ENCODE measurements around the gene KDM7A. TPM values are rescaled to one million over a fixed set of nuclear protein-coding genes. Genes with fewer than 3 reads are reported as not detected.

The KDM7A gene
- total and polyA plus RNA-seq, 9 of the 15 experiments (the other 6 are each of a cell fraction or from before 2014, with no cell fraction given) = 0.90 to 8.4 (median 7.0) TPM

GRCh38 chr7:140059273-140060242, 117.2 kb downstream of the KDM7A start (continued):
- peak; percentile 16; the same call in 1 of the 2 replicates for TF ChIP-seq CEBPB (tag; IDR thresholded peaks at IDR 0.05)
- no peak for TF ChIP-seq HDAC2 (IDR thresholded peaks at IDR 0.05)
- 0 out of 2 replicates have a peak, but pooled peaks have one; percentile 27 for TF ChIP-seq XRCC5 (IDR thresholded peaks at IDR 0.05; ENCODE audit: low read depth, low read length)
- peak; percentile 98 for TF ChIP-seq ZNF316 (IDR thresholded peaks at IDR 0.05)
- no peak for TF ChIP-seq SOX6 (IDR thresholded peaks at IDR 0.05)
- TF ChIP-seq FOSL1 (tag; conservative IDR thresholded peaks at IDR 0.05) = peak; percentile 82
- no peak for TF ChIP-seq NFYB (IDR thresholded peaks at IDR 0.05; ENCODE audit: extremely low read depth, insufficient read length)
- TF ChIP-seq SMARCE1 (IDR thresholded peaks at IDR 0.05) = peak; percentile 61; the same call in 1 of the 2 replicates
- TF ChIP-seq HNRNPUL1 (IDR thresholded peaks at IDR 0.05; ENCODE audit: low read length) = no peak
- TF ChIP-seq SIN3B (IDR thresholded peaks at IDR 0.05; ENCODE audit: low read depth) = no peak
- TF ChIP-seq ZNF324 (CRISPR knock-in tag; IDR thresholded peaks at IDR 0.05) = 0 out of 2 replicates have a peak, but pooled peaks have one; percentile 34
- TF ChIP-seq SFPQ (IDR thresholded peaks at IDR 0.05; ENCODE audit: low read depth, low read length) = no peak
- TF ChIP-seq MED1 (CRISPR knock-in tag; IDR thresholded peaks at IDR 0.05; ENCODE audit: borderline replicate concordance) = no peak
- no peak for TF ChIP-seq THRB (CRISPR knock-in tag; conservative IDR thresholded peaks at IDR 0.05)
- no peak for TF ChIP-seq ETS2 (tag; IDR thresholded peaks at IDR 0.05; ENCODE audit: borderline replicate concordance, poor library complexity, severe bottlenecking)
- 0 out of 2 replicates have a peak, but pooled peaks have one; percentile 36 for TF ChIP-seq HINFP (tag; conservative IDR thresholded peaks at IDR 0.05; ENCODE audit: low read depth)
- TF ChIP-seq MAFF (IDR thresholded peaks at IDR 0.05; ENCODE audit: low read length) = peak; percentile 91
- TF ChIP-seq SMARCA5 (IDR thresholded peaks at IDR 0.05) = no peak
- TF ChIP-seq RHOXF2B (CRISPR knock-in tag; conservative IDR thresholded peaks at IDR 0.05) = no peak
- no peak for TF ChIP-seq ZBTB8A (IDR thresholded peaks at IDR 0.05; ENCODE audit: partially characterized antibody)

Data from K562 (cell line).